HG03175 (cell line): ENCODE data around the gene C19orf25.

Experiments used
- ATAC-seq: cut with Tn5 transposase; IDR thresholded peaks from one replicate; pipeline ENCODE4 v1.9.1; 2021; ENCODE audit warnings: mild to moderate bottlenecking, moderate library complexity; ENCODE audit not compliant: unreplicated experiment

C19orf25 gene

DNA sequence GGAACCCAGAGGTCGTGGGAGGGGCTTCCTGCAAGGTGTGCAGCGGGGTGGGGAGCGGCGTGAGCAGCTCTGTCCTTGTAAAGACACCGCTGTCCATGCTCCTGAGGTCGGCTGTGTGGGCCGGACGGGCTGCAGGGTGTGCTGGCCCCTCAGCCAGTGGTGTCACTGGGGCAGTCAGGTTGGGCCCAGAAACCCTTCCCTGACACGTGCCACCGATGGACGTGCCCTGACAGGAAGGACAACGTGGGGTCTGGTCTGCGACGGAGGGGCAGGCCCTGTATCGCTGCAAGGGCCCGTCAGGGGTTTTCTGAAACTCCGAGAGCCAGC is 45.0 kb downstream of the C19orf25 start:
- ATAC-seq = no peak

DNA sequence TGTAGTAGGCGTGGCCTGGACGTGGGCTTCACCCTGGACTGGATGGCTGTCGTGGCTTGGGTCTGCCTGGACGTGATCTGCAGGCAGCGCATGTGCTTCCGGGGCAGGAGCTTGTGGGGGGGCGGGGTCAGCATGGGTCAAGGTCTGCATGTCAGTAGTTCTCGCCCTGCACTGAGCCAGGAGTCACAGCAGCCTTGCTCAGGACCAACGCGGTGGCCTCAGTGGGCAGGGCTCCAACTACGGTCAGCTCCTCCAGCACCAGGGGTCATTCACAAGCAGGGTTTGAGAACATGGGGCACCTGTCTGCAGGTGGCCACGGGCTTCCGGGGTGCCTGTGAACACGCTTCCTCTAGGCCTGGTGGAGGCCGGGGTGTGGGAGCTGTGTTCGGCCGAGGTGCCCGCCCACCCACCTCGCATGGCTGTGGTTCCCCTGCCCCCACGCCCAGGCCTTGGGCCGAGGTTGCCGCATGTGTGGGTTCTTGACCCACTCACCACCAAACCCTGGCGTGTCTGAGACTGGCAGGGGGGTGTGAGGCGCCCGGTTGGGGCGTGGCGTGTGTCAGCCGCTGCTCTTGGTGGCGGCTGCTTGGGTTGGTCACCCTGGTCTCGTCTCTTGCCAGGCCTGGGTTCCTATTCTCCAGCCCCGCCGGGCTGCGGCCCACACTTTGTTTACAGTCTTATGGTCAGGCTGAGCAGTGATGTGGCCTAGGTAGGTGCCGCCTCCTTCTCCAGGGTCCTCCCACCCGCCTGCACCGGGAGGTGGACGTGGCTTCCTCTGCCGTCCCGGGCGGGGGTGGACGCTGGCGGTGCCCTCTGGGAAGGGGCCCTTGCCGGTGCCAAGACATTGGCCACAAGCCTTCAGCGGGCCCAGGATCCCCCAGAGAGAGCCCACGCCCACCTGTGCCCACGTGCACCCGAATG is 45.6 kb downstream of the C19orf25 start:
- ATAC-seq = no peak

DNA sequence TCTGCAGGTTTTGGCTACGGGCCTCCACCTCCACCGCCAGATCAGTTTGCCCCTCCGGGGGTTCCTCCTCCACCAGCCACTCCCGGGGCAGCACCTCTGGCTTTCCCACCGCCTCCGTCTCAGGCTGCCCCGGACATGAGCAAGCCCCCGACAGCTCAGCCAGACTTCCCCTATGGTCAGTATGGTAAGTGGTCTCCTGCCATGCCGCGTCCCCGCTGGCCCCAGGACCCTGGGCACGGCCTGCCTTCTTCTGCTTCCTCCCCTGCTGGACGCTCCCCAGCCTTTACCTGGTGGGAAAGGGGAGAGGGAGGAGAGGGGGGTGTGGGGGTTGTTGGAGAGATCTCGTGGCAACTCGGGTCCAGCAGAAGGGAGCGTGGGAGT is 46.5 kb downstream of the C19orf25 start:
- ATAC-seq = no peak

DNA sequence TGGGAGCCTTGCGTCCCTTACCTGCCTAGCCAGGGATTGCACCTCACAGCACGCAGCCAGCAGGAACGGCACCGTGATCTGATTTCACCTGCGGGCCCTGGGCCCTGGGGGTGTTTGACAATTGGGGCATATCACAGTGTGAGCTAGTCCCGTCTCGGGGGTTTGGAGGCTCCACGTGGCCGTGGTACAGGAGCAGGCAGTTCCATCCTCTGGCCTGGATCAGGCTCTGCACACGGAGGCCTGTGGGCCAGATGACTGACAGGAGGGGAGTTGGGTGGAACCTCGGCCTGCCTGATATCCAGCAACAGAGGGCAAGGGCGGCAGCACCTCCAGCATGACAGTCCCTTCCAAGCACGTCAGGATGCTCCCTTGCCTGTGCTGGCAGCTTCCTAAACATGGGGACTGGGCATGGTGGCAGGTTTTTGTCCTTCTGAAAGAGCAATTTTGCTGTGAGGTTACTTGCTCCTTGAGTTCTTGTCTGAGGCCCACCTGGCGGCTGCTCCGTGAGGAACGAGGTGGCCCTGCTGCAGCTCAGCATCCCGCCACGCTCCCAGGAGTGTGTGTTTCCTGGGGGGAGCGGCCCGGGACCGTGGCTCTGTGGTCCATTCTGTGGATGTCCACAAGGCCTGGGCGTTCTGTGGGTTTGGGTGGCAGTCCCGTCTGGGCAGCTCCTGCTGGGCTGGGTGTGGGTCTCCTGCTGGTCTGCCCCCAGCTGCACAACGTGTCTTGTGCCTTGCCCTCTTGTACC is 47.1 kb downstream of the C19orf25 start:
- ATAC-seq = no peak

DNA sequence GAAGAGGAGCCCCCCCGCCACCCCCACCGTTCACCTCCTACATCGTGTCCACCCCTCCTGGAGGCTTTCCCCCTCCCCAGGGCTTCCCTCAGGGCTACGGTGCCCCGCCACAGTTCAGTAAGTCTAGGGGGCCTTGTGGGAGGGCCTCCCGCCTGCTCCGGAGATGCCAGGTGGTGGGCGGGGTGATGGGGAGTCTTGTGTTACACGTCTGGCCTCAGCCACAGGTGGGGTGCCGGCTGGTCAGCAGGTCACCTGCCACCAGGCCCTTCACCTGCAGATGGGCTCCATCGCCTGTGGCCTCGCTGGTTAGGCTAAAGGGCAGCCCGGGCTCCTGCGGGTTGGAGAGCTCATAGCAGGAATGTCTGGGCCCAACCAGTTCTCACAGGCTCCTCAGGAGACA is 48.8 kb downstream of the C19orf25 start:
- ATAC-seq = no peak

DNA sequence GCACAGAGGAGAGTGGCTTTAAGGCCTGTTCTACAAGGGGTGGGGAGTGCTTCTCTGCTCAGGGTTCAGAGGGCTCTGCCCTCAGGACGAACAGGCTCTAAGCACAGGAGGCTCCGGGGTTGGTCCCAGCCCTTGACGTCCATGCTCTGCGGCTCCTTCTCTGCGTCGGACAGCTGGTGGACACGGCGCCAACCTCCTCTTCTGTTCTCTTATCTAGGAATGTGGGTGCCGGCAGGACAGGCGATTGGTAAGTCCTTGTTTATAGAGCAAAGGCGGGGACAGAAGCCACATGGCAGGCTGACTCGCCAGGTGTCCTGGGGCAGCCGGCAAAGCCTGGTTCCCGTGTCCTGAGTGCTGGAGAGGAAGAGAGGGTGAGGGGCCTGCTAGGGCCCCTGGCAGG is 49.3 kb downstream of the C19orf25 start:
- no peak for ATAC-seq

DNA sequence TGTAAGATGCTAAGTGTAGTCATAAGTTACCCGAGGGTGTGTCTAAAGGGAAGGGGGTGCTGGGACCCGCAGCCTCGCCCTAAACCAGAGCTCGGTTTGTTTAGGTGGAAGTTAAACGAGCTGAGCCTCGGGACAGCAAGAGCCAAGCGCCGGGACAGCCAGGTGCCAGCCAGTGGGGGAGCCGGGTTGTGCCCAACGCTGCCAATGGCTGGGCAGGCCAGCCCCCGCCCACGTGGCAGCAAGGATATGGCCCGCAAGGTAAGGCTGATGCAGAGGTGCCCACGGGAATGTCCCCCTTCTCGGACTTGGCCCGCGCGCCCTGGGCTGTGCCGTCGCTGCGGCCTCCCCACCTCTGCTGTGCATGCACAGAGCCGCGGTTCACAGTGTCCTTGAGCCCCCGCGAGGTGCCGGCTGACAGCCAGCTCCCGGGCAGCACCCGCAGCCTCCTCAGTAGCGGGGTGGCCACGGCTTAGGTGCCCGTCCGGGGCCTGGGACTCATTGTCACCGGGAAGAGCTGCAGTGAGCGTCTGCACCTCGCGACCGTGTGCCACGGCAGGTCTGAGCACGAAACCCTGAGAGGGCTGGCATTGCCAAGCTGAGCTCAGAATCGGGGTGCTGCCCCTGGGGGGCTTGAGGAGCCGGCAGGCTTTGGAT is 50.1 kb downstream of the C19orf25 start:
- no peak for ATAC-seq

DNA sequence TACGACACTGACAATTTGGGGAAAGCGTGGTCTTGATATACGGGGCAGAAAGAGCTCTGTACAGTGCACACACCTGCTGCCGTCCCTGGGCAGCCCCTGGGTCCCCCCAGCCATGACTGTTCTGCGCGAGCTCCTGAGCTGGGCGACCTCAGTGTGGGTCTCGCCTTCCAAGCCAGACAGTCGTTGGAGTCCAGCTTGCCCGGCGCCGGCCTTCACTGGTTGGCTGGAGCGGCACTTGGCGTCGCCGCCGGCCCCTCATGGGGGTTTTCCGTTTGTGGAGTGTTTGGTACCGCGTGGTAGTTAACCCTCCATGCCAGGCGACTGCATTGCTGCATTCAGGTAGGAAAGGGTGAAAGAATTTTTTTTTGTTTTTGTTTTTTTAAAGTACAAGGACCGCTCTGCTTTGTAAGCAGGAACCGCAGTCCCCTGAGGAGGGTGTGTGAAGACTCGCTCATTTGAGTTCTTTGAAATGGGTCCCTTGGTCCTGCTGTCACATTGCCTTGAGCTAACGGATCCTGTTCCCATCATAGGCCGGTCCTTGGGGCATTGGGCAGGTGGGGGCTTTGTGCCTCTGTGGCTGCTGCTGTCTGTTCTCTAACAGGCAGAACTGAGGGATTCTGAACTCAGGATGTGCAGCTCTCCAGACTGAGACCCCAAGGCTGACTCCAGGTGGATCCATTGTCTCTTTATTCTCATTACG is 51.6 kb downstream of the C19orf25 start:
- no peak for ATAC-seq

DNA sequence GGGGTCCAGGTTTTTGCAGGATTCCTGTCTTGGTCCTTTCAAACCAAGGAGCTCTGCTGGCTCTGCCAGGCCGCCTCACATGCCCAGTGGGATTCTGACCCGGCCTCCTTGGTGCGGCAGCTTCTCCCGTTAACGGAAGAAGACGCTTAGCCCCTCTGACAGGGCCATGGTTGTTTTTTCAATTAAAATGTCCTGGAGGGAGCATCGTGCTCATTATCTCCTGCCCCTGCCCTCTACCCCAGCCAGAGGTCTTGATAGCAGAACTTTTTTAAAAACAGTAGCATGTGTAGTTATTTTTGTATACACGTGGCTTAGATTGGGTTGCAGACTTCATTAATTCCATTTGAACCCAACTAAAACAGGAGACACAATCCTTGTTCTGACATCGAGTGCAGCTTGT is 52.3 kb downstream of the C19orf25 start:
- ATAC-seq = no peak

DNA sequence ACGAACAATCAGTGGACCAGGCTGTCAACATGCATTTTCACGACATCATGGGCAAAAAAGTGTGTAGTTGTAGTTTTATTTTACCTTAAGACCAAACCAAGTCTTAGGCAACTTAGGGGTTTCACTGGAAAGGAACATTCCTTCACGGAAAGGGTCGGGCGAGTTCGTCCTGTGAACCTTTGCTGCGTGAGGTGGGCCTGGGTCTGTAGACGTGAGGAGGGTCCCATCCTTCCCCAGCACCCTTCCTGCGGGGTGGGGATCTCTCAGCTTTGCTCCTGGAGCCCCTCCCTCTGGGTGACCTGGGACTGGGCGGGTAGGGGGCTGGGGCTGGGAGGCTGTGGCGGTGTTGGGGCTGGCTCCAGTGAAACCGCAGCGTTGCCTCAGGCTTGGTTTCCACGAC is 53.1 kb downstream of the C19orf25 start:
- ATAC-seq = no peak

DNA sequence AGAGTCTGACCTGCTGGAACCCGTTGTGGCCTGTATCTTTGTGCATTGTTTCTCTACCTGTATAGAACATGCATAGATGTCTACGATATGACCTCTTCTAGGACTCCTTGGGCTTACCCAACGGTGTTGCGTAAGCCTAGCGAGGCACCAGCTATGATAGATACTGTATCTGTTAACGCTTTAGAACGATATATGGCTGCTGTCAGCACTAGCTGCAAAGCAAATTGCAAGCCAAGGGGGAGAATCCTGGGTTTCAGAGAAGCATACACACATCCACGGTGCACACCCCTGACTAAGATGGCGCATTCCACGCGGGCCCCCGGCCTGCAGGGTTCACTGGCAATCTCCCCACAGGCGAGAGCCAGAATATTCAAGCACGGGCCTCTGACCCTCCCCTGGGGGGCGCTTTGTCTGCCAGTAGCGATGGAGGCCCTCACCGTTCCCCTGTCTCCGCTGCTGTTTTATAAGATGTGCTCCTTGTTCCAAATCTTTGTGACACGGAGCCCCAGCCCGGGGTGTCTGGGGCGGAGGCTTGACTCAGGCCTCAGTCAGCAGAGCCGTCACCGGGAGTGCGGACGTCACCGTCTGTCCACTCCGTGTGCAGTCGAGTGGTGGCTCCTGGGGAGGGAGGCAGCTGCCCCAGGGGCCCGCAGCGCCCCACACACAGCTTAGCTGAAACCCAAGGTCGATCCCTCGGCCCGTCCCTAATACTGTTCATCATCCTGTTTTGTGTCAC is 53.7 kb downstream of the C19orf25 start:
- ATAC-seq = no peak

DNA sequence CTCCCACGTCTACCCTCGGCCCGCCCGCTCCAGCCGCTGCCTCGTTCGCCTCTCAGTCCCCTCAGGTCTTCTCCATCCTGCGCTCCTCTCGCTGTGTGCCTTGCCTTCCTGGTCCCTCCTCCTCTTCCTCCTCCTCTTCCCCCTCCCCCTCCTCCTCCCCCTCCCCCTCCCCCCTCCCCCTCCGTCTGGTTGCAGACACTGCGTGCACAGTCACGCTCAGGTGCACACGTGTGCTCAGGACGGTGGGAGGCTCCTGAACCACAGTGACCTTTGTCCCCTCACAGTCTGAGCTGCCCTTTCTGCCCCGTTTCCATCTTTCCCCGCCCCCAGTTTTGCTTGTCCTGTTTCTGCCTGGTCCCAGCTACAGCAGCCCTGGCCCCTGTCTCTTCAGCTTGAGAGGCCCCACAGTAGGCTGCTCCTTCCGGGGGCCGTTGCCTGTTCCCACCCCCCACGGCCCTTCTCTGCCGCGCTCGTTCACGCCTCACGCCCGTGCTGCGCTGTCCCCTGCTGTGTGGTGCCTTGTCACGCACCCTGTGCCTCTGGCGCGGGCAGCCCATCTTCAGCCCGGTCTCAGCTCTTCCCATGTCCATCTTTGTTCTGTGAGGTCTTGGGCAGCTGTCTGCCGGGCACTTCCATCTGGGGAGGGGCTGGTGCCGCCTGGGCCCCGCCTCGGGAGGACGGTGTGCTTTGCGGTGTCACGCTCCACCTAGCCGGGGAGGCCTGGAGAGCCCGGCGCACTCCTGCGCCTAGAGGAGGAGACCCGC is 54.6 kb downstream of the C19orf25 start:
- ATAC-seq = no peak

DNA sequence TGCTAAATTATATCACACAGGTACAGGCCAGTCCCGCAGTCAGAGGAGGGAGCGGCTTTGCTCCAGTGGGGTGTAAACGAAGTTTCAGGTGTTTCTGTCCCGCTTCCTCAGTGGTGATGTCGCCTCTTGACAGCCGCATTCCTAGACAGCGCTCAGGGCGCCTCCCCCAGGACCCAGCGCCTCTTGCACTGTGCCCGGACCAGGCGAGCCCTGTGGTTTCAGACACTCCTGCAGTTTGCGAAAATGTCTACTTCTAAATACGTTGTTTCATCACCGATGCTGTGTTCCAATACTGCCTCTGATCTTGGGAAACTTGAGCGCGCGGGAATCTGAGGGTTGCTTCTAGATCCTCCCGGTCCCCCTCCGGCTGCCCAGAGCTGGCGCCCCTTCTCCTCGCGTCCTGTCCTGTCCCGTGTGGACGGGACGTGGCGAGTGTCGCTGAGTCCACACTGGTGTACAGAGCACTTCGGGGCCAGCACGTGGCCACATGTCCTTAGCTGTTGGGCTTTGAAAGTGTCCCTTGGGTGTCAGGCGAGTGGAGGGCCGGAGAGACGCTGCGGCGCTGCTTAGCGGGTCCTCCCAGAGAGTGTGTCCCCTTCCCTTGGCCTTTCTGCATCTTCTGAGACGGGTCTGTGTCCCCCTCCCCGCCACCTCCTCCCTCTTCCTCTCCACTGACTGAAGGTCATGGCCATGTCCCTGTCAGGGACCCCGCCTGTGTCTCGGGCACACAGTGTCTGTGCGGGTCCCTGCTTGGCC is 55.4 kb downstream of the C19orf25 start:
- ATAC-seq = no peak
